Activated T-helper 2 cell treated with anti-CD3 and anti-CD28 coated beads, Interferon-gamma antibody, Interleukin-2, Interleukin-4, amounts not matched to agents 10 μg/mL and 5 μg/mL and 100 μg/mL, durations not matched to agents 14 hours and 24 hours and 36 hours (primary cell): ENCODE results near the gene PRIMA1. TPM values are rescaled to one million over a fixed set of nuclear protein-coding genes. Genes with fewer than 3 reads are reported as not detected.

Experiments
- DNase-seq: peaks from one replicate; pipeline ENCODE4 v3.0.0; 2021; ENCODE audit warnings: low spot score
- H3K27ac Mint-ChIP-seq: one replicate; pipeline ENCODE4 v1.8.0; 2021; ENCODE audit warnings: mixed read lengths
- H3K27me3 Mint-ChIP-seq: one replicate; pipeline ENCODE4 v1.8.0; 2021; ENCODE audit warnings: low read depth, mixed read lengths
- H3K36me3 Mint-ChIP-seq: one replicate; pipeline ENCODE4 v1.8.0; 2021; ENCODE audit warnings: low read depth, mixed read lengths
- H3K4me1 Mint-ChIP-seq: one replicate; pipeline ENCODE4 v1.8.0; 2021; ENCODE audit warnings: low read depth, mixed read lengths
- H3K4me3 Mint-ChIP-seq: one replicate; pipeline ENCODE4 v1.8.0; 2021; ENCODE audit warnings: low read depth, mild to moderate bottlenecking, moderate library complexity, mixed read lengths
- H3K9me3 Mint-ChIP-seq: one replicate; pipeline ENCODE4 v1.8.0; 2021; ENCODE audit warnings: mixed read lengths
- intact Hi-C: fragments of 100-400 bp; cut with micrococcal nuclease; formaldehyde crosslinking; loops from one replicate; pipeline ENCODE4 v1.15.1; 2023
- total RNA-seq: library from RNA; stranded (reverse); gene quantifications from 2 replicates; pipeline ENCODE4 v1.2.3, GENCODE V29; 2022

PRIMA1 gene
- total RNA-seq, 1 donor from 2014 or later: not detected

DNA sequence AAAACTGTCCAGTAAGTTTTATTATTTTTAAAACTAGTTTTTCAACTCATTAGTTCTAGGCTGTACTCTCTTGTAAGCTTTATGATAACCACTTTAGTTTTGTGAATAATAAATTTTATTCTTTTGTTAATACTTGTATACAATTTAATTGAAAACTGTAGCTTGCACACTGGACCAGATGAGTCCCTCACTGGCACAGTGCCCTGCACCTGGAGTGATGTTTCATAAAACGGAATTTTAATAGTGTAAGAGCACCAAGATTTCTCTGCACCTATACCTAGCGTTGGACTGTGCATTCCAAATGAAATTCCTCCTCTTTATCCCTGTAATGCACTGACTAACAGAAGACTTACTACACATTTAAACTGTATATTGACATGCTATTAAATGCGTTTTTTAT, 80.8 kb downstream of the PRIMA1 start:
- no peak overlapping the region for H3K4me3 Mint-ChIP-seq
- no peaks in the 10 kb centered on the region for H3K36me3 Mint-ChIP-seq
- no peak for DNase-seq
- no peak overlapping the region for H3K27ac Mint-ChIP-seq
- H3K9me3 Mint-ChIP-seq: no peaks in the 10 kb centered on the region
- no peaks in the 10 kb centered on the region for H3K27me3 Mint-ChIP-seq
- H3K4me1 Mint-ChIP-seq: no peaks in the 10 kb centered on the region
- intact Hi-C loops: no loop called here

GRCh38 chr14:93706360-93706955, 81.8 kb downstream of the PRIMA1 start:
- Mint-ChIP-seq H3K4me1 (no peaks in the 10 kb centered on the region), H3K27ac (no peak overlapping the region), H3K27me3 (no peaks in the 10 kb centered on the region), H3K36me3 (no peaks in the 10 kb centered on the region), H3K4me3 (no peak overlapping the region), H3K9me3 (no peaks in the 10 kb centered on the region)
- DNase-seq: no peak
- intact Hi-C loops: no loop called here

DNA sequence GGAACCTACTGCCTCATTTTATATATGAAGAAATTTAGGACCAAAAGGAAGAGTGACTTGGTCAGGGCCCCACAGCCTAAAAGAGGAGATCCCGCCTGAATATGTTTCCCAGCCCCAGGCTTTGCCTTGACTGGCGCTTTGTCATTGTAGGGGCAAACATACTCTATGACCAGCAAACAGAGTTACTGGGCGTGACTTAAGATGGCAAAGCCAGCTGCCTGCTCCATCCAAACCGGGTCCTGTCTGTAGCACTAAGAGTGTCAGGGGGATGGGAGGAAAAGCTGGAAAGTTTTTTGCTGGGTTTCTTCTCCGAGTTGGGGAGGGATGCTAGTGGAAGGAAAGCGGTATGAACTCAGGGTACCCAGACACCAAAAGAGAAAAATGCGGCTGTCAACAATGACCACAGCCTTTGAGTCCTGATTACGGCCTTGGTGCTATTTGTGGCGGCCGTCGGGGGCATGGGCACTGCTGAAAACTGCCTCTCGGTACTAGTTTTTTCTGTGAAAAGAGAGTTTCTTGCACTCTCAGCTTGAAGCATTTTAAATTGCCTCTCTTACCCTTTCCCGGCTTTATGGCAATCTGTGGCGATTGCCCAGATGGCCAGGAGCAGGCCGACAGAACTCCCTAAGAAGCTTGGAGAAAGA, 82.7 kb downstream of the PRIMA1 start:
- no peaks in the 10 kb centered on the region for H3K9me3 Mint-ChIP-seq
- H3K27ac Mint-ChIP-seq: no peak overlapping the region
- H3K4me3 Mint-ChIP-seq: no peak overlapping the region
- H3K4me1 Mint-ChIP-seq: no peaks in the 10 kb centered on the region
- no peak for DNase-seq
- no peaks in the 10 kb centered on the region for H3K36me3 Mint-ChIP-seq
- H3K27me3 Mint-ChIP-seq: no peaks in the 10 kb centered on the region
- intact Hi-C loops: no loop called here

DNA sequence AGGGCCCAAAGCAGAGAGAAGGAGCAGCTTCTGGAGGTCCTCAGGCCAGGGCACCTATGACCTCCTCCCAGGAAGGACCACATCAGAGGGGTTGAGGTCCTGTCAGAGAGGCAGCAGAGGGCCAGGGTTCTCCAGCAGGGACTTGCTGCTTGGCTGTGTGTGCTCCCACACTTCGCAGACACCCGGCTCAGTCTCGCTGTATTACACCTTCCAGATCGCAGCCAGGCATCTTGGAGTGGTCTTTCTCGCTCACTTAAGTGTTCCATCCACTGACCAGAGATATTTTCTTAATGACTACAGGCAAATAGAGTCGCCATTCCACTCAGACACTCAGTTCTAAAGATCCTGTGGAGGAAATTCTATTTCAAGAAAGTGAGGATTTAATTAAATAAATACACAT, 84.3 kb downstream of the PRIMA1 start:
- Mint-ChIP-seq H3K27me3 (no peaks in the 10 kb centered on the region), H3K4me1 (no peaks in the 10 kb centered on the region), H3K4me3 (no peak overlapping the region), H3K36me3 (no peaks in the 10 kb centered on the region), H3K9me3 (peaks cover 5% of the 10 kb centered on the region), H3K27ac (no peak overlapping the region)
- DNase-seq: no peak
- intact Hi-C loops: no loop called here

DNA sequence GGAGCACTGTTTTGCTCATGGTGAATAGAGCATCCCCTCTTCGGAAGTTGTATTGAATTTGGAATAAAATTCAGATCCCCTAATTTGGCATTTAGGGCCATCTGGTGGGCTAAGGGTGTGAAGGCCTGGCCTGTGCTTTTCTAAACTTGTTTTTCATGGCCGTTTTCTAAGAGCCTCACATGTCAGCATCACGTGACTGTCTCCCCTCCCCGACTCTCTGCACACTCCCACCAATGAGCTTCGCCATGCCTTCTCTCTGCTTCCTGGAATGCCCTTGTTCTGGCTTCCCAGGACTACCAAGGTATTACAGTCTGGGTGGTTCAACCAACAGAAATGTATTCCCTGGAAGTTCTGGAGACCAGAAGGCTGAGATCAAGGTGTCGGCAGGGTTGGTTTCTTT, 85.3 kb downstream of the PRIMA1 start:
- intact Hi-C loops: no loop called here
- no peak for DNase-seq
- H3K9me3 Mint-ChIP-seq: peaks cover 7% of the 10 kb centered on the region
- H3K4me1 Mint-ChIP-seq: no peaks in the 10 kb centered on the region
- H3K27me3 Mint-ChIP-seq: no peaks in the 10 kb centered on the region
- H3K4me3 Mint-ChIP-seq: no peak overlapping the region
- no peaks in the 10 kb centered on the region for H3K36me3 Mint-ChIP-seq
- H3K27ac Mint-ChIP-seq: no peak overlapping the region

DNA sequence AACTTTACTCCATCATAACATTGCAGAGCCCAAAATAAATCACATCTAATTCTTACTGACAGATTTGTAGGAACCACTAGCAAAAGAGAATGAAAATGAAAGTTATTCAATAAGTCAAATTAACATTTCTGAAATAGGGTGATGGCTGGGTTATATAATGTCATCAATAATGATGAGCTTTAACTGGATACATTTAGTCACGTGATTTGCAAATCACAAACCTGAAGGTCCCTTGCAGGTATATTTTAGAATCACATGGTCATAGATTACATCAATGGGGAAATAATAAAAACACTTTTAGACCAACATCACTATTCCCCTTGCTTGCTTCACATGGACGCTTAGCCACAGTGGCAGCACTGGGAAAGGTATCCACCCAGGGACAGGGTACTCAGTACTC, 86.7 kb downstream of the PRIMA1 start:
- intact Hi-C loops: no loop called here
- H3K4me3 Mint-ChIP-seq: no peak overlapping the region
- no peaks in the 10 kb centered on the region for H3K4me1 Mint-ChIP-seq
- H3K27me3 Mint-ChIP-seq: no peaks in the 10 kb centered on the region
- H3K9me3 Mint-ChIP-seq: peaks cover 7% of the 10 kb centered on the region
- H3K36me3 Mint-ChIP-seq: no peaks in the 10 kb centered on the region
- no peak for DNase-seq
- H3K27ac Mint-ChIP-seq: no peak overlapping the region

DNA sequence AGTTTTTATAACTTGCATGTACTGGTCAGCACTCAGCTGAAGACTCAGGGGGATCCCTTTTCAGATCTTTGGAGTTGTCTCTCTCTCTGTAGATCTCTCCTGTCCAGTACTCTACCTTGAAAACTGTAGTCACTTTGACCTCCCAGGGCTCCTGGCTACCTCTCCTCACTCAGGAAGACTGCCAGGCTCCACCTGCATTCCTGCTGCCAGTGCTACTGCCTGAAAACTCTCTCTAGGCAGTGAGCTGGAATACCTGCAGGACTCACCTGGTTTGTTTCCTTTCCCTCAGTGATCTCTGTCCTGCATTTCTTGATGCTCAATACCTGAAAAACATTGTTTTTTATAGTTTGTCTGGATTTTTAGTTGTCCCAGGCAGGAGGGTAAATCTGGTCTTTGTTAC, 87.4 kb downstream of the PRIMA1 start:
- Mint-ChIP-seq H3K27me3 (no peaks in the 10 kb centered on the region), H3K4me3 (no peak overlapping the region), H3K9me3 (peaks cover 7% of the 10 kb centered on the region), H3K27ac (no peak overlapping the region), H3K4me1 (no peaks in the 10 kb centered on the region), H3K36me3 (no peaks in the 10 kb centered on the region)
- no peak for DNase-seq
- intact Hi-C loops: no loop called here

DNA sequence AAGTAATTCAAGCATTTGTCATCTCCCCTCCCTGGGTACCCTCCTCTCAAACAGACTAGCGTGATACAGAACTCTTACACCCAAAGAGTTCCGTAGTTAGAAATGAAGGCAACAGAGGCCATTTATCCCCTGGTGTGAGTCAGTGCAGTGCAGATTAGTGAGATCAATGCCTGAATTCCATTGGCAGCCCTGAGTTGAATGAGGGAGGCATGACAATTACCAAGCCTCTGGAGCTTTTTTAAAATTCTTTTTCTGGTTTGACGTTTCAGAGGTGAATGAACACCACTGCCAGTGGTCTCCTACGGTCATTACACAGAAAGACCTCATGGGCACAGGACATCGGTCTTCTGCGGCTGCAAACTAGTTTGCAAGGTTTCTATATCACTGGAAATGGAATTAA, 94.4 kb downstream of the PRIMA1 start:
- no peak for DNase-seq
- Mint-ChIP-seq H3K27me3 (peaks cover 2% of the 10 kb centered on the region), H3K36me3 (no peaks in the 10 kb centered on the region), H3K4me3 (no peak overlapping the region), H3K9me3 (peaks cover 1% of the 10 kb centered on the region), H3K4me1 (no peaks in the 10 kb centered on the region), H3K27ac (no peak overlapping the region)
- intact Hi-C loops: no loop called here

GRCh38 chr14:93691042-93691780, 97.1 kb downstream of the PRIMA1 start:
- intact Hi-C loops: no loop called here
- Mint-ChIP-seq H3K4me3 (no peak overlapping the region), H3K36me3 (no peaks in the 10 kb centered on the region), H3K9me3 (no peaks in the 10 kb centered on the region), H3K4me1 (no peaks in the 10 kb centered on the region), H3K27me3 (peaks cover 9% of the 10 kb centered on the region), H3K27ac (no peak overlapping the region)
- no peak for DNase-seq

- Mint-ChIP-seq H3K9me3 (no peaks in the 10 kb centered on the region), H3K4me1 (no peaks in the 10 kb centered on the region), H3K36me3 (no peaks in the 10 kb centered on the region), H3K4me3 (no peak overlapping the region), H3K27me3 (peaks cover 9% of the 10 kb centered on the region), H3K27ac (no peak overlapping the region)
- intact Hi-C loops: no loop called here
- no peak for DNase-seq
These were observed 98.1 kb downstream of the PRIMA1 start for GRCh38 chr14:93690146-93690545.

DNA sequence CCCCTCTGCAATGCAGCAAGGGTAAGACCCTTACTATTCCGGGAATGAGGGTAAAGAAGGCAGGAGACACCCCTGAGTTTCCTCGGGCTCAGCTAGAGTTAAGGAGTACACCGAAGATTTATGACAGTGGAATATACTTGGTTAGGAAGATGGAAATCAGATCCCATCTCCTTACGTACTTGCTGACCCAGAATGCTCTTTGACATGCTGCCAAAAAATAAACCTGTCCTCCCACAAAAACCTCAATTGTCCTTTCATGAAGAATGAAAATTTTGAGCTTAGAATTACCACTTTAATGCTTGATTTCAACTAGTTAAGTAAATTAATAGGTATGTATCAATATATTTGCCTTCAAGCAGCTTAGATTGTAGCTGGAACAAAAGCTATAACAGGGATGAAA, 99.5 kb downstream of the PRIMA1 start:
- Mint-ChIP-seq H3K9me3 (no peaks in the 10 kb centered on the region), H3K36me3 (no peaks in the 10 kb centered on the region), H3K4me3 (no peak overlapping the region), H3K27ac (no peak overlapping the region), H3K4me1 (no peaks in the 10 kb centered on the region), H3K27me3 (peaks cover 12% of the 10 kb centered on the region)
- DNase-seq: no peak
- intact Hi-C loops: no loop called here

GRCh38 chr14:93688239-93688666, 100.0 kb downstream of the PRIMA1 start:
- Mint-ChIP-seq H3K36me3 (no peaks in the 10 kb centered on the region), H3K27me3 (peaks cover 12% of the 10 kb centered on the region), H3K4me3 (no peak overlapping the region), H3K27ac (no peak overlapping the region), H3K9me3 (no peaks in the 10 kb centered on the region), H3K4me1 (no peaks in the 10 kb centered on the region)
- DNase-seq: no peak
- intact Hi-C loops: no loop called here

GRCh38 chr14:93686268-93686667, 102.0 kb downstream of the PRIMA1 start:
- Mint-ChIP-seq H3K4me3 (no peak overlapping the region), H3K36me3 (no peaks in the 10 kb centered on the region), H3K4me1 (no peaks in the 10 kb centered on the region), H3K27me3 (peaks cover 14% of the 10 kb centered on the region), H3K27ac (no peak overlapping the region), H3K9me3 (no peaks in the 10 kb centered on the region)
- intact Hi-C loops: no loop called here
- DNase-seq: no peak
